SKM-1 (cell line): ENCODE data around the gene LIF.
A peak's percentile ranks its signal among the peaks of the same experiment; 100 is the strongest.

Experiments used
- DNase-seq: peaks from one replicate; lab custom pipeline; 2025; ENCODE audit not compliant: unreplicated experiment; lab: John Stamatoyannopoulos, UW

LIF gene

DNA sequence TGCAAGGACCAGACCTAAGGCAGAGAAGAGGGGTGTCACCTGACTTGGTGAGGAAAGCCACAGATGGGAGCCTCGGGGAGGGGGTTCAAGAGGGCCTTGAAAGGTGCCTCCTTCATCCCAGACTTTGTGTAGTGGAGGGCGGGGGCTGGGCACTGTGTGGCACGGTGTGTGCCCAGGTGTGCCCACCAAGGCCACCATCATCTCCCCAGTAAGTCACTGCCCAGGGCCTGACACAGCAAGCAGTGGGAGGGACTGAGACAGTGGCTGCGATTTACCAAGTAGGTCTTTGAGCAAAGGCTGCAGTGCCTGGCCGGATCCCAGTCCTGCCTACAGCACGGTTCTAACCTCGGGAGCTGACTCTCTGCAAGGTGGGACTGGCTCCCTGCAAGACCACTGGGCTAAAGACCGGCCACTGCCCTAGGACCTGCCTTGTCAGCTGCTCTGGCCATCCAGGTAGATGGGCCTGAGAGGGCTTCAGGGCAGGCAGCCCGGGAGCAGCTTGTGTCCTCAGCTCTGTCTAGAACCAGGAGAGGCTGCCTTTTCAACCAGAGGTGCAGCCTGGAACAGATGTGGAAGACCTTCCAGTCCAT, 18.7 kb upstream of the LIF start:
- DNase-seq: no peak

DNA sequence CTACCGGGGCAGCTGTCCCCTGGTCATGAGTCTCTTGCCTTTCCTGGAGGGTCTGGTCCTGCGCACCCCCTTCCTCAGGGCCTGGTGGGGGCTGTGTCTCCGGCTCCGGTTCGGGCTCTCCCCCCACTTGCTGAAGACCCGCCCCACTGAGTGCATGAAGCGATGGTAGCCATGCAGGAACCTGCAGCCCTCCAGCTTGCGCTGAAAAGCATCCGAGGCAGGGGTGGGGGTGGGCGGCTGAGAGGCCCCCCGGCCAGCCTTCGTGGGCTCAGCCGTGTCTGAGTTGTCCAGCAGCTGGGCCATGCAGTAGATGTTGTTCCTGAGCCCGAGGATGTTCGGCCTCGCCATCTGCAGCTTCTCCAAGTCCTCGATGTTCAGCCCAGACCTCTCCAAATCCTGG, 17.3 kb upstream of the LIF start:
- DNase-seq: no peak

DNA sequence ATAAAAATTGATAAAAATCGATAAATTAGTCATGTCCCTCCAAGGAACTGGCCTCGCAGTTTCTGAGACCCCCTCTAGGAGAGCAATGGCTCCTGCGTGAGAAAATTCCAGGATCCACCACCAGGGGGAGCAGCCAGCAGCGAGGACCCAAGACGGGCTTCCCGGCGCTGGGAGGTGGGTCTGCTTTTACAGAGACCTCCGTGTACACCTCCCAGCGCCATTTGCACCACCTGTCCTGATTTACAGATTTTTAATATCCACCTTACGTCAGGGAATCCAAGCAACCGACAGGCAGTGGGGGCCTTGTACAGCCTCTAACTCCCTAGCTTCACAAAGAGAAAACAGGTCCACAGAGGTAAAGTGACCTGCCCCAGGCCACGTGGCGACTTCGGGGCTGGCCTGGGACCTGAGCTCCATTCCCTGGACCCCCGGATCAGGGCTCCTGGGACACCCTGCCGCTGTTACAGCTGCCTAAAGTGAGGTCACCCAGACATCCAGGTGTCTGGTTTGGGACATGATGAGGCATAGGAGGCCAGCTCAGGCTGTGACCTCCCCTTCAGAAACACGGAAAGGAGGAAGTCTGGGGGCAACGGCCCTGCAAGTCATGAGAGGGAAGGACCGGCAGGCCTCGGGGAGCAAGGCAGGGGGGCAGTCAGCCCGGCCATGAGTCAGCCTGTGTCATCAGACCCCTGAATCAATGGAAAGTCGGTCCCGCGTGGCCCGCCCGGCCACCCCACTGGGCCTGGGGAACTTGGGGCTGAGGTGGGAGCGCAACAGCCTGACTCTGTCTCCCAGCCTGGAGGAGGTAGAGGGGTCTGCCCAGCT, 16.6 kb upstream of the LIF start:
- DNase-seq: peak; percentile 45

DNA sequence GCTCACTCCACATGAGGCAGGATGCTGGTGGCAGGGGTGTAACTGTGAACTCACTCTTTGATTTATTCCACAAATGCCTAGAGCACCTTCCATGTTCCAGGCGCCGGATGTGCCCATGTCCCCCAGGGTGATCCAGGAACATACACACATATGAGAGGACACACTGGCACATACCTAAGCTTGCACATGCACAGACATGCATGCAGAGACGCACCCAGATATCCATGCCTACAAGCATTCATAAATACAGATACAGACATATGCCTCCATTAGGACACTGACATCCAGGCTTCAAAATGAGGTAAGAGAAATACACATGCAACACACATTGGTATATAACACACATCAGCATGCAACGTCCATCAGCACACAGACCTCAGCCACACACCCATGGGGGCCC, 15.6 kb upstream of the LIF start:
- no peak for DNase-seq

DNA sequence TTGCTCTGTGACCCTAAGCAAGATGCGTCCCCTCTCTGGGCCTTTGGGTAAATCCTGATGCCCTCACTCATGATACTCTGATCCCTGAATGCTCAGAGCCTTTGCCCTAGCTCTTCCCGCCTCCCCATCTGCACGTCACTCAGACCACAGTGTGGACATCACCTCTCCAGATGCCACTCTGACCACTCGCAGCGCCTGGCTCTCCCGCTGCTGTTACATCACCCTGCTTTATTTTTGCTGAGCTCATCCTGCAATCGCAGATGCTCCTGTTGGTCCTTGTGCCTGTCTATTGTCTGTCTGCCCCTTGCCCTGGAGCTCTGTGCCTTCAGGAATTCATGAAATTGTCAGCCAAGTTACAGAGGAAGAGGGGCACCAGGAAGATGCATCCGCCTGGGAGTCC, 14.6 kb upstream of the LIF start:
- DNase-seq: peak; percentile 15

DNA sequence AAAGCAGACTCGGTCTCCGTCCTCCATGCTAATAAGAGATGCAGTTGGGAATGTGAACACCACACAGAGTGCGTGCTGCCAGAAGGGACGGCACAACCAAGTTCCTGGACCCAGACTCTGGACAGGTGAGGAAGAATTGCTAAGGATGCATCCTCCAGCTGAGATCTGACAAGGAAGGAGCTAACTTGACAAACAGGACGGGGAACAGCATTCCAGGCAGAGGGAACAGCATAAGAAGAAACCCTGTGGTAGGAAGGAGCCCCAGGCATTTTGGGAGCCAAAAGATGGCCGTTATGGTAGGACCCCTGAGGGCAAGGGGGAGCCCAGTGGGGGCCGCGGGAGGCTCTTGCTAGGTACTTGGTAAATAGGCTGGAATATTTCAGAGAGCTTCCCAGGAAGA, 14.1 kb upstream of the LIF start:
- DNase-seq: no peak

DNA sequence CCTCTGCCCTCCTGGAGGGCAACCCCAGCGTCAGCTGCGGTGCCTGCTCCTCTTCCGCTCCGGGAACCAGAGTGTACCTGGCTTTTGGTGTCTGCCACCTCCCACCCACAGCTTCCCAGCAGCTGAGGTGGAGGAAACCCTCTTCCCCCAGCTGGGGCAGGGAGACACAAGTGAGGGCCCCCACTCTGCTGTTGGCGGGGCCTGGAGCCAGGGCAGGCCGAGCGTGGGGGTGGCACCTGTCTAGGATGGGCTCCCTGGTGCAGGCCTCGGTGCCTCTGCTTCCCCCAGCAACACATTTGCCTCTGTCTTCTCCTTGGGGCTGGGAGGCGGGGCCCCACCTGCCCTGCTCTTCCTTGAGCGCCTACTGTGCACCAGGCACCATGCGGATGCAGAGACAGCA, 13.7 kb upstream of the LIF start:
- DNase-seq: no peak

DNA sequence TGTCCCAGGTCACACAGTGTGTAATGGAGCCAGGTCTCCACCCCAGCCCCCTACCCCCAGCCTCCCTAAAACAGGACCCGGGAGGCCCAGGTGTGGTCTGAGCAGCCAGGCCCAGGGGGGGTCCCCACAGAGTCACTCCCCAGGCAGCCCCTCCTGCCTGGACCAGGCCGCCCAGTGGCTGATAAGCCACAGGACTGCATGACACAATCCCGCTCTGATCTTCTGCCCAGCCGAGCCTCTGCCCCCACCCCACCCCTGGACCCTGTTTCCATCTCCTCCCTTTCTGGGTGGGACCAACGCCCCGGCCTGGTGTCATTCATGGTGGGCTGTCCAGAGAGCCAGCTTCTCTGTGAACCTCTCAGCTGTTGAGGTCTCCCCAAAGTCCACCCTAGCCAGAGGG, 7.8 kb upstream of the LIF start:
- DNase-seq: no peak

DNA sequence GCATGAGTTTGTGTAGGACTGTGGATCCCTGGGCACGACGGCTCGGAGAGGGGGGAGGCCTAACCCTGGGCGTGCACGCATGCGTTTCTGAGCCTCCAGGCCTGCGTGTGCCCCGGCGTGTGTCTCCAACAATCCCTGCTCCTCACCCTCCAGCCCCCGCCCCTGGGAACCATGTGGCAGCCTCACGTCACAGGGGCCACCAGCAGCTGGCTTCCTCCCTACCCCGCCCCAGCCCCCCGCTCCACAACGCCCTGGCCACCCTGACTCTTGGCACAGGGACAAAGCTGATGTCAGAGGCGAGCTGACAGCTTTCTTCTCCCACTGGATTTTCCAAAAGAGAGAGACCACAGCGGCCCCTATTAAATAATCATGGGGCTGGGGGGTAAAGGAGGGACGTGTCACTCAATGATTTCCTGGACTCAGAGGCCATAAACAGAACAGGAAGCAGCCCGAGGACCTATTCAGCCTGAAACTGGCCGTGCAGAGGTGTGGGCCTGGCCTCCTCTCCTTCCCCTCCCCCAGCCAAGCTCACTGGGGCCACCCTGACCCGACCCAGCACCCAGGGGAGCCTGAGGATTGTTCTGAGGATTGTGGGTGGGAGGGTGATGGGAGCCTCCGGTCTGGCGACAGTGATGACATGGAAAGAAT, 6.8 kb upstream of the LIF start:
- DNase-seq: no peak

DNA sequence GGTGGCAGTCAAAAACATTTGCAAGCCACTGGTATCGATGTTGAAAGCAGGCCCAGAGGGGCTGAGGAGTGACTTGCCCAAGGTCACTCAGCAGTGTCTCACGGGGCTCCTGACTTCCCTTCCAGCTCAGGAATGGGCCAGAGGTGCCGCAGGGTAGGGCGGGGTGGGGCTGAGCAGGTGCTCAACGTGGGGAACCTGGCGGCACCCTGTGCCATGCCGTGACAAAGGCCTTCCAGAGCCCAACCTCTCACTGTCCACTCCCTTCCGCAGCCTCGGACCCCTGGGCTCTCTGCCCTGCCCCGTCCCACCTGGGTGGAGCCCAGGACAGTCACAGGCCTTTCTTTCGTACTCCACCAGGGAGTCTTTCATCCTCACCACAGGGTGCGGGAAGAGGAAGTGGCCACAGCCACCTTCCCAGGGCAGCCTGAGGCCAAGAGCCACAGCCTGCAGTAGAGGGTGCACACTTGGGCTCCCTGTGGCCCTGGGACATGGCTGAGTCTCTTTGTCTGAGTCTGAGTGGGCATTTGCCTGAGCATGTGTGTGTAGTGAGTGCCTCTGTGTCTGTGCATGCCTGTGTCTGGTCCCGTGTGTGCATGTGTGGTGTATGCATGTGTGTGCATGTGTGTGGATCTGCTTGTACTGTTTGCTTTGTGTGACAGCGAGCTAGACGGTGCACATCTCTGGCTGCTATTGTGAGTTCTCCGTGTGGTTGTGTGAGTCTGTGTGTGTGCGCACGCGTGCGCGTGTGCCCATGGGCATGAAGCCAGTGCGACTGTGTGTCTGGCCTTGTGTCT, 6.0 kb upstream of the LIF start:
- DNase-seq: no peak

DNA sequence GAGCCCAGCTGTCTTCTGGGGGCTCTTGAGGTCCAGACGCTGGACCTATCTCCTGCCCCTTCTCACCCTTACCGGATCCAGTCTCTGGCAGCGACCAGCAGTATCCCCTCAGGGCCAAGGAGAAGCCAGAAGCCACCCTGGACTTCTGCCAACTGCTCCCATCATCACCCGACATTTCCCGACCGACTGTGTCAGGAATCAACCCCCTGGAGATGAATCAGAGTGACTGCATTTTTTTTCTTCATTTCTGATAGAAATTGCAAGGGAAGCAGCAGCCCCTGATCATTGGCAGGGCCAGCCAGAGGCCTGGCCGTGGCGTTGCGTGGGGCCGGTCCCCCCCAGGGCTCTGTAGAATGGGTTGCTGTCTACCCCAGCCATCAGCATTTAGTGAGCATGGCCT, 5.2 kb upstream of the LIF start:
- no peak for DNase-seq

DNA sequence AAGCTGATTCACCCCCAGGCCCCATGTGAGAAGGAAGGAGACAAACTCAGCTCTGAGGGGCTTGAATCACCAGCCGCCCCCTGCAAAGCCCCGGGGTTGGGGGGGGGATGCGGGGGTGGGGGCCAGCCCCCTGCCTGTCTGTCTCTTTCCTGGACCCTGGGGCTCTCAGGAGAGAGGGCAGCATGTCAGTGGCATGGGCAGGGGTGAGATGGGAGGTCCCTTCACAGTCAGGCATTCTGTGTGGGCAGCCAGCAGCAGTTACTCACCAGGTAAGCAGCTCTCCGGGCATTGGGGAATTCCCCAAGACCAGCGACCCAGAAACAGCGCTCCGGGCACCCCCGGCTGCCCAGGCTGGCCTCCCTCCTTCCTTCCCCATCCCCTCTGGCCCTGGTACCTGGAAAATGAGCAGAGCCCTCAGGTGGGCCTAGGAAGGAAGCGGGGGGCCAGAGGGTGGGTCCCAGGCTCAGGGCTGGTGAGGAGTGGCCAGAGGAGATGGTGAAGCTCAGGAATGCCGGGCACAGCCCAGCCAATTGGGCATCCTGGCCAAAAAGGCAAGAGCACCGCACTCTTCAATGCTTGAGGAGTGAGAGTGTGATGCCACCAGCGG, 4.2 kb upstream of the LIF start:
- DNase-seq: no peak

DNA sequence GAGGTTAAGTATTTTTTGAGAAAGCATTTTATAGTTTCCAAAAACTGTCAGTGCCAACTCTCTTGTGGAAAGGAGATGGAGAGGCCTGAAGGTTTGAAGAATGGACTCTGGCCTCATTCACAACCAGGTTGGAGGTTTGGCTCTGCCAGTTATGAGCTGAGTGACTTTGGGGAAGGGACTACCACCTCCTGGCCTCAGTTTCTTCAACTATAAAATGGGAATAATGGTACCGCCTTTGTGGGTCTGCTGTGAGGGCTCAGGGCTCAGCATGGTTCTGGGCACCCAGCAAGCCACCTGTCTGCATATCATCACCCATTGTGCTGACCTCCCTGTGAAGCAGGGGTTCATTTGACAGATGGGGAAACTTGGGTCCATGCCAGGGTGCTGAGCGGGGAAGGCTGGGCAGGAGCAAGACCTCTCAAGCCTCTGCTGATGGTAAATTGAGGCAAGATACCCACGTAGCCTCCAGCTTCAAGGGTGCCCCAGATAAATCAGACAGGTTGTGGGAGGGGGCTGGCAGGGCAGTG, 3.5 kb upstream of the LIF start:
- DNase-seq: no peak

DNA sequence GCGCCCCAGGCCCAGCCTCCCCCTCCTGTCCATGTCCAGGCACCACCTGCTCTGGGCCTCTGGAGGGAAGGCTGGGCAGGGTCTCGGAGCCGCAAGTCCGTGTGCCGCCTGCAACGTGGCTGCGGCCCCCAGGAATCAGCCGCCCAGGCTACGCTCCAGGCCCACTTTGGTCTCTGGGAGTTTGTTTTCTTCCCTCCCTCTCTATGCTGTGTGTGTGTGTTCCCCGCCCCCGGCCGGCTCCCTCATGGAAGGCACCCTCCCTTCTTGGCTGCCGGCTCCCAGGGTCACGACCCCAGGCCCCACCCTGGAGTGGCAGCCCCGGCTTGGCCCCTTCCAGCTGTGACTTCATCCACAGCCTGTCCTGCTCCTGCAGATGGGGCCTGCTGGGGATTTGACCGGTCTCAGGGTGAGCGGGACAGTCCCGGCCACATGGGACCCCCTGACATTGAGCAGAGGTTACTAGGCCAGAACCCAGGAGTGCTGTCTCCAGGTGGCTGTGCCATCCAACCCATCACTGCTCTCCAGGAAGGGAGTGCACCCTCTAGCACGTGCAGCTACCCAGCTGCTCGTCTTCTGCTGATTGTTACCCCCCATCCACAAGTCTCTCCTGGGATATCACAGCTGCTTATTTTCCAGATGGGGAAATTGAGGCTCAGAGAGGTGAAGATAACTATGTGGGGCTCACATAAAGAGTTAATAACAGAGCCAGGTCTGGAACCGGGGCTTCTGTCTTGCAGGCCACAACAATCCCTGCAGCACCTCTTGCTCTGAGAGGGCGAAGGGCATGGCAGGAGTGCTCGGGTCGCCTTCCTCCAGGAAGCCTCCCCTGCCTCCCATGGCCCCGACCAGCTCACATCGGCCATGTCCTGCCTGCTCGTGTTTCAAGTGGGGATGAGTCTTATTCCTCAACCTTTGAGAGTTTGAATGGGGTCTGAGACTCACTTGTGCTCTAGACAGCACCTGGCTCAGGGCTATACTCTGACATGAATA, 2.8 kb upstream of the LIF start:
- DNase-seq: no peak

DNA sequence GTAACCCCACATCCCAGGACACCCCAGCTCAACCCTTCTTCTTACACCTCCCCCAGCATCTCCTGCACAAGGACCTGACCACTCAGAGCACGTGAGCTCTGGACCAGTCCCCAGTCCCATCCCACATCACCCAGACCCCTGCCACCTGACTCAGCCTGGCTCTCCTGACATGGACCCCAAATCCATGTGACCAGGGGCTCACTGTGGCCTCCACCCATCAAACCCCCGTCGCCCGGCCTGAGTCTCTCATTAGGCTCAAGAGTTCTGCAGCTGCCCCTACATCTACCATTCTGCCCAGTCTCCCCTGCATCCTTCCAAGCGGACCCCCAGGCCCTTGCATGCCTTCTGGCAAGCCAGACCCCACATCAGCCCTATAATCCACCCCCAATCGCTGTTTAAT, 1.9 kb upstream of the LIF start:
- DNase-seq: no peak

DNA sequence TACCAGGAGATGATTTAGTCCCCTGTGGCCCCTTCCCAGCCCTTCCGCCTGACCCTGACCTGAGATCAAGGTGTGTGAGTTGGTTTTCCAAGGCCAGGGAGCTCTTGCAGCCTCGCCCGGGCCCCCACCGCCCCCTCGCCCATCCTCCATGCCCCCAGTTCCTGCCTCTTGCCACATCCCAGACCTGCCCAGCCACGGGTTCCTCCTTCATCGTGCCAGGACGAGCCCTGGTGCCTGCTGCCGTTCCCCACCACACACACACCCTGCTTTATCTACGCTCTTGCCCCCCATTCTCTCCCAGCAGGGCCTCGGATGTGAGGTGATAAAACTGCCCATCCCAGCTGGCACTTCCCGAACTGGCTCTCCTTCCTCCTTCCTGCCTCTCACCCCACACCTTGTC, 1.4 kb upstream of the LIF start:
- no peak for DNase-seq

DNA sequence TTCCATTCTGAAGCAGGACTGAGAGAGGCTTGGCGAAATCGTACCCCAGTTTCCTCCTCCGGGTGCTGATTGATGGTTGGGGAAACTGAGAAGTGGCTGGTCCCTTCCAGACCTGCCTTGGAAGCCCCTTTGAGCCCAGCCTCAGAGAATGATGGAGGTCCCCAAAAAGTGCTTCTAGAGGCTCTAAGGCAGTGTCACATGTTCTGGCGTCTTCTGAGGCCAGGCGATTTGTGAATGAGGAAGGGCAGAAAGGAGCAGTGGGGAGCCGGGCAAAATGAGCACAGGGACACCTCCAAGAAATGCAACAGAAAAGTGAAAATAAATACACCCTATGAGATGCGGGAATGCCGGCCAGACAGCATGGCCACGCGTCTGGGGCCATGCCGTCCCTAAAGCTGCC, 1.0 kb upstream of the LIF start:
- DNase-seq: no peak

DNA sequence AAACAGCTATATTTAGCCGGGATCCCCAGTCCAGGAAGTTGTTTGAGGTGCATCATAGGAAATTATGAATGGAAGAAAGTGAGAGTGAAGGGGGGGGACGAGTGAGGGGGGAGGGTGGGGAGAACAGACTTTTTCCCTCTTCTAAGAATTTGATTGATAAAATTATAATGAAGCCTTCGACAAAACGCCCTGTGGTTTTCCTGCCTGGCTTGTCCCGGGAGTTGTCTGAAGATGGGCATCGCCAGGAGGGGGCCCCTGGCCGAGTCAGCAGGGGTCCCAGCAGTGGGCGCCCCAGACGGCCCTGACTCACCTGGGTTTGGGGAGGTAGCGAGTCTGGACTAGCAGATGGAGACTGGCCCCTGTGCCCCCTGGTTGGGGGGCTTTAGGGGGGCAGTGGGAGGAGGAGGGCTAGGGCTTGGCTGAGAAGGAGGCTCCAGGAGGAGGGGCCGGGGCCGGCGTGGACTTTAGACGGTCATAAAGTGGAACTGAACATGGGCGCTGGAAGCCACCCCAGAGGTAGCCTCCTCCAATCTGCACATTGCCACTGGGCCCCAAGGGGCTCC, 336 bp upstream of the LIF start:
- DNase-seq: no peak

DNA sequence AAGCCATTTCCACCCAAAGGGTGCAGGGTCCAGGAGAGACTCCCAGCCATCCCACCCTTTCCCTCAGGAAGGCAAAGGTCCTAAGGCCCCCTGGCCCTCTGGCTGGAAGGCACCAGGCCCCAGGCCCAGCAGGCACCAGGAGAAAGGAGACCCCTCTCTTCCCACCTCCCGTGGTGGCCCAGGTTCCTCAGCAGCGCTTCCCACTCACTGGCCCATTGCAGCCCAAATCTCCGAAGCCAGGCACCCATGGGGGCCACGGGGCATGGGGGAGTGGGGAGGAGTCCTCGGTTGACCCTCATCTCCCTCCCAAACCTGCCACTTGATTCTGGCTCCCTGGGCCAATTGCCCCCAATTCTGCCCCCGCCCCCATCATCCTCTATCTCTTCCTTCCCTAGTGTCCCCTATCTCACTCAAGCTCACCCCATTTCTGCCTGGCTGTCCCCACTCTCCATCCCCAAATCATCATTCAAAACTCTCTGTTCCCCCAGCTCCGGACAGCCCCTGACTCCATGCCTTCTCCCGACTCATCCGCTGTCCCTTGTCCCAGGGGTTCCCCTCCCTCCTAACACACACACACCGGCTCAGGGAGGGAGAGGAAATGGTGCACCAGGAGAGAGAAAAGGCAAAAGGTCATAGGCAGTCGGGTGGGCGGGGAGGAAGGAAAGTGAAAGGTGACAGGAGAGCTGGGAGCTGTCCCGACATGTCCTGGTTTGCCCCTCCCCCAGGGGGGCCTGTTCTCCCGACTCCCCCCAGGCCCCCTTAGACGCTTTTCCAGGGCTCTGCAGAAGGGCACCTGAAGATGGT, 1.2 kb downstream of the LIF start:
- no peak for DNase-seq
